HL-60 (cell line): ENCODE data around the gene MKI67.

Experiments
- CTCF ChIP-seq: IDR thresholded peaks from one replicate; pipeline ENCODE4 v1.5.1; 2011; ENCODE audit warnings: low read length, control low read depth, inconsistent platforms; ENCODE audit not compliant: insufficient read depth
- GABPA ChIP-seq: IDR thresholded peaks from 2 replicates; pipeline ENCODE4 v1.6.1; 2012; ENCODE audit warnings: low read depth
- POLR2AphosphoS5 ChIP-seq: IDR thresholded peaks from 2 replicates; pipeline ENCODE4 v1.6.1; 2012; ENCODE audit warnings: low read depth
- REST ChIP-seq: IDR thresholded peaks from 2 replicates; pipeline ENCODE4 v1.6.1; 2012; ENCODE audit warnings: low read depth; ENCODE audit not compliant: insufficient replicate concordance

GRCh38 chr10:128064108-128064969, 61.9 kb downstream of the MKI67 start:
- TF ChIP-seq CTCF (no peak), REST (peak; percentile 53), POLR2AphosphoS5 (peak; percentile 99), GABPA (peak; percentile 49)
